ENCODE data around the gene ABCC1.
"Not testable (repeated sequence)": the region's sequence is repeated elsewhere in the genome, so short reads cannot be mapped to it uniquely, and the experiment has no call there.

ABCC1 gene

GRCh38 chr16:15974057-15974456, 24.6 kb downstream of the ABCC1 start:
- no peak for TF ChIP-seq CTCF (IDR thresholded peaks at IDR 0.05; ENCODE audit: insufficient read depth, low read depth, low read length, missing control alignments)
- DNase-seq (ENCODE audit: low read depth) = no peak
- no peak overlapping the region for H3K4me3 ChIP-seq (ENCODE audit: low read length)

DNA sequence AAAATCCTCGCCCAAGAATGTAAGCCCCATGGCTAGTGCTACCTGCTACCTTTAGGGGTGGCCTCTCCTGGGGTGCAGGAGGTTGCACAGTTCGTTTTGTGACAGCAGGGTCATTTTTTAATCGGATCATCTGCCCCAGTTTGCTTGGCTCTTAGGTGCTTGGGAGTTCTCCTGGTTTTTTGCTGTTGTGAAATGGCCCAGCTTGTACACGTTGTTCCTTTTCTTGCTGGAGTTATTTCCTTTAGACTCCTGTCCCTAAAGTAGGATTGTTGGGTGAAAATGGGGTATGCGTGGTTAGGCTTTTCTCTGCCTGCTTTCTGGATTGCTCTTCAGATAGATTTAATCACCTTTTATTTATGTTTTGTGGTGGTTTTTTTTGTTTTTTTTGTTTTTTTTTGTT, 25.8 kb downstream of the ABCC1 start:
- no peak for DNase-seq (ENCODE audit: low read depth)
- no peak overlapping the region for H3K4me3 ChIP-seq (ENCODE audit: low read length)
- TF ChIP-seq CTCF (IDR thresholded peaks at IDR 0.05; ENCODE audit: insufficient read depth, low read depth, low read length, missing control alignments) = no peak

DNA sequence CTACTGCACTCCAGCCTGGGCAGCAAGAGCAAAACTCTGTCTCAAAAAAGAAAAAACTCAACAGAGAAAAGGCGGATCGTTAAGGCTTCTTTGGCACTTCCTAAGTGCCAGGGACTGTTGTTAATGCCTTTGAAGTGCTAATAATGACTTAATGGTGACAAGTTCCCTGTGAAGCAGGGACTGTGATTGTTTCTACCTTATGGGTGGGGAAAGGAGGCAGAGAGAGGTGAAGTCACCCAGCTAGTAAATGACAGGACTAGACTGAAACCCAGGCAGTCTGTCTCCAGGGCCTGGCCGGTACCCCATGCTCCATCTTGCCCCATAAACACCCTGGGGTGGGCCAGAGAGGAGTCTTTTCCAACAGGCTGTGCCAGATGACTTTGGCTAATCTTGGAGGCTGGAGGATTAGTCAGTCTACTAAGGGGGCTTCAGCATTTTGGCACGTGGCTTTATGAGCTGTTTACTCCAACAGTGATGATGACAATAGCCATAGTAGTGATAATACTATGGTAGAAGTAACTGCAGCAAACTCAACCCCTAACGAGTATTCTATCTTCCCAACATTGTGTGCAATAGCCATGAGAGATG, 26.9 kb downstream of the ABCC1 start:
- peak; percentile 22 for DNase-seq (ENCODE audit: low read depth)
- no peak overlapping the region for H3K4me3 ChIP-seq (ENCODE audit: low read length)
- TF ChIP-seq CTCF (IDR thresholded peaks at IDR 0.05; ENCODE audit: insufficient read depth, low read depth, low read length, missing control alignments) = no peak

GRCh38 chr16:15976929-15977637, 27.7 kb downstream of the ABCC1 start:
- TF ChIP-seq CTCF (IDR thresholded peaks at IDR 0.05; ENCODE audit: insufficient read depth, low read depth, low read length, missing control alignments) = no peak
- H3K4me3 ChIP-seq (ENCODE audit: low read length) = no peak overlapping the region
- peak; percentile 61 for DNase-seq (ENCODE audit: low read depth)

DNA sequence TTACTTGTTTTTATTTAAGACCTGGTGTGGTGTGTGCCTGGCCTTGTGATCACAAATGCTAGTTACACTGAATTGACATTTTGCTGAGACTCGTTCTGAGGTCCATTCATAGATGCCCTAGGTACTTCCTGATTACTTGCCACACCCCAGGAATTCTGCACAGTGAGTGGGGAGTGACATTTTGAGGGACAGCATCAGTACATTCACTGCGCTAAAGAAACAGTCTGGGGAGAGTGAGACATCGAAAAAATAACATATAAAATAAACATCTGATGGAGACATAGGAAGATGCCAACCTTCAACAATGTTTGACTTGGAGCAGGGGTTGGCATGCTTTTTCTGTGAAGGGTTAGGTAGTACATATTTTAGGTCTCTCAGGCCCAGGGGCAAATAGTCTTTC, 30.4 kb downstream of the ABCC1 start:
- DNase-seq (ENCODE audit: low read depth) = no peak
- no peak for TF ChIP-seq CTCF (IDR thresholded peaks at IDR 0.05; ENCODE audit: insufficient read depth, low read depth, low read length, missing control alignments)
- no peak overlapping the region for H3K4me3 ChIP-seq (ENCODE audit: low read length)

GRCh38 chr16:15980329-15980728, 30.9 kb downstream of the ABCC1 start:
- H3K4me3 ChIP-seq (ENCODE audit: low read length) = no peak overlapping the region
- TF ChIP-seq CTCF (IDR thresholded peaks at IDR 0.05; ENCODE audit: insufficient read depth, low read depth, low read length, missing control alignments) = no peak
- no peak for DNase-seq (ENCODE audit: low read depth)

GRCh38 chr16:15981382-15981781, 32.0 kb downstream of the ABCC1 start:
- no peak for DNase-seq (ENCODE audit: low read depth)
- H3K4me3 ChIP-seq (ENCODE audit: low read length) = no peak overlapping the region
- no peak for TF ChIP-seq CTCF (IDR thresholded peaks at IDR 0.05; ENCODE audit: insufficient read depth, low read depth, low read length, missing control alignments)

DNA sequence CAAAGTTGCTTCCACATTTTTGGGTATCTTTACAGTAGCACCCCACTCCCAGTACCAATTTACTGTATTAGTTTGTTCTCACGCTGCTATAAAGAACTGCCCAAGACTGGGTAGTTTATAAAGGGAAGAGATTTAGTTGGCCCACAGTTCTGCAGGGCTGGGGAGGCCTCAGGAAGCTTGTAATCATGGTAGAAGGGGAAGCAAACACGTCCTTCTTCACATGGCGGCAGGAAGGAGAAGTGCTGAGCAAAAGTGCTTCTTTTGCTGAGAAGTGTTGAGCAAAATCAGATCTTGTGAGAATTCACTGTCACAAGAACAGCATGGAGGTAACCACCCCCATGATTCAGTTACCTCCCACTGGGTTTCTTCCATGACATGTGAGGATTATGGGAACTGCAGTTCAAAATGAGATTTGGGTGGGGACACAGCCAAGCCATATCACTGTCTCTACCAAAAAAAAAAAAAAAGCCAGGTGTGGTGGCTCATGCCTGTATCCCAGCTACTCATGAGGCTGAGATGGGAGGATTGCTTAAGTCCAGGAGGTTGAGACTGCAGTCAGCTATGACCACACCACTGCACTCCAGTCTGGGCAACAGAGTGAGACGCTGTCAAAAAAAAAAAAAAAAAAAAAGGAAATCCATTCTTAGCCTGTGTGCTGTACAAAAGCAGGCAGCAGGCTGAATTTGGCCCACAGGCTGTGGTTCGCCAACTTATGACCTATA, 32.9 kb downstream of the ABCC1 start:
- DNase-seq (ENCODE audit: low read depth); H3K4me3 ChIP-seq (ENCODE audit: low read length): not testable (repeated sequence)
